SK-N-SH treated with all-trans-retinoic acid at 6 μM for 48 hours (cell line): ENCODE results near the gene AMHR2.

Source experiments
- ARNTL ChIP-seq: fragments of 450-650 bp; formaldehyde crosslinking; IDR thresholded peaks from 2 replicates; pipeline ENCODE4 v1.5.0; 2020; ENCODE audit warnings: low read depth, mild to moderate bottlenecking, moderate library complexity, borderline replicate concordance
- CREB5 ChIP-seq: fragments of 250-450 bp; sonication (Bioruptor Pico); IDR thresholded peaks from 2 replicates; pipeline ENCODE4 v1.5.1; 2020; ENCODE audit warnings: low read depth, mild to moderate bottlenecking, moderate library complexity
- CSDC2 ChIP-seq: fragments of 250-450 bp; sonication (Bioruptor Pico); IDR thresholded peaks from 2 replicates; pipeline ENCODE4 v1.5.0; 2020; ENCODE audit warnings: mild to moderate bottlenecking, moderate library complexity
- GLIS3 ChIP-seq: fragments of 250-450 bp; sonication (Bioruptor Pico); IDR thresholded peaks from 2 replicates; pipeline ENCODE4 v1.5.0; 2020; ENCODE audit warnings: mild to moderate bottlenecking, moderate library complexity
- ISL1 ChIP-seq: fragments of 250-450 bp; sonication (Bioruptor Pico); IDR thresholded peaks from 2 replicates; pipeline ENCODE4 v2.1.2; 2022; ENCODE audit warnings: mild to moderate bottlenecking, moderate library complexity
- OSR1 ChIP-seq: fragments of 250-450 bp; sonication (Bioruptor Pico); IDR thresholded peaks from 2 replicates; pipeline ENCODE4 v1.8.0; 2022; ENCODE audit warnings: moderate library complexity, mild to moderate bottlenecking, inconsistent platforms
- SNAI2 ChIP-seq: fragments of 250-450 bp; sonication (Bioruptor Pico); IDR thresholded peaks from 2 replicates; pipeline ENCODE4 v1.5.0; 2020; ENCODE audit warnings: mild to moderate bottlenecking, moderate library complexity
- TCF4 ChIP-seq: fragments of 250-450 bp; sonication (Bioruptor Pico); IDR thresholded peaks from 2 replicates; pipeline ENCODE4 v1.8.0; 2021; ENCODE audit warnings: mild to moderate bottlenecking, moderate library complexity, borderline replicate concordance
- ZC3H10 ChIP-seq: fragments of 250-450 bp; sonication (Bioruptor Pico); IDR thresholded peaks from 2 replicates; pipeline ENCODE4 v1.5.1; 2021; ENCODE audit warnings: mild to moderate bottlenecking, moderate library complexity
- ZFP3 ChIP-seq: fragments of 250-450 bp; sonication (Bioruptor Pico); IDR thresholded peaks from 2 replicates; pipeline ENCODE4 v1.5.0; 2020; ENCODE audit warnings: mild to moderate bottlenecking, moderate library complexity
- ZFP30 ChIP-seq: fragments of 450-650 bp; formaldehyde crosslinking; IDR thresholded peaks from 2 replicates; pipeline ENCODE4 v1.5.0; 2022; ENCODE audit warnings: mild to moderate bottlenecking, moderate library complexity
- ZNF8 ChIP-seq: fragments of 450-650 bp; formaldehyde crosslinking; IDR thresholded peaks from 2 replicates; pipeline ENCODE4 v1.5.0; 2020; ENCODE audit warnings: mild to moderate bottlenecking, moderate library complexity
- TF ChIP-seq, protein P1 (sequence below): fragments of 250-450 bp; sonication (Bioruptor Pico); IDR thresholded peaks from 2 replicates; pipeline ENCODE4 v1.8.0; 2020; ENCODE audit warnings: mild to moderate bottlenecking, moderate library complexity, borderline replicate concordance
- TF ChIP-seq, protein P2 (sequence below): fragments of 250-450 bp; sonication (Bioruptor Pico); IDR thresholded peaks from 2 replicates; pipeline ENCODE4 v1.5.1; 2021; ENCODE audit warnings: mild to moderate bottlenecking, moderate library complexity

DNA sequence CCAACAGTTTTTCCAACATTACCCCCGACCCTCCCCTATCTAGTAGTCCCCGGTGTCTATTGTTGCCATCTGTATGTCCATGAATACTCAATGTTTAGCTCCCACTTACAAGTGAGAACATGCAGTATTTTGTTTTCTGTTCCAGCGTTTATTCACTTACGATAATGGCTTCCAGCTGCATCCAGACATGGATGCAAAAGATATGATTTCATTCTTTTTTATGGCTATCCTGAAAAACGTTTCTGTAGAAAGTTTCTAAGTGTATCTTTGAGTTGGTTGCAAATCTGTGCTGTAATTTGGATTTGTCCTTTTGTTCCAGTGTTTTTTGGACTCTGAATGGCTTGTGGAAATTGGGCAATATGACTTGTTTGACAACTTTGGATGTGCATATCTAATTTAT, 31.9 kb upstream of the AMHR2 start:
- no peak for TF ChIP-seq CSDC2 (CRISPR knock-in tag)
- TF ChIP-seq, protein P1, sequence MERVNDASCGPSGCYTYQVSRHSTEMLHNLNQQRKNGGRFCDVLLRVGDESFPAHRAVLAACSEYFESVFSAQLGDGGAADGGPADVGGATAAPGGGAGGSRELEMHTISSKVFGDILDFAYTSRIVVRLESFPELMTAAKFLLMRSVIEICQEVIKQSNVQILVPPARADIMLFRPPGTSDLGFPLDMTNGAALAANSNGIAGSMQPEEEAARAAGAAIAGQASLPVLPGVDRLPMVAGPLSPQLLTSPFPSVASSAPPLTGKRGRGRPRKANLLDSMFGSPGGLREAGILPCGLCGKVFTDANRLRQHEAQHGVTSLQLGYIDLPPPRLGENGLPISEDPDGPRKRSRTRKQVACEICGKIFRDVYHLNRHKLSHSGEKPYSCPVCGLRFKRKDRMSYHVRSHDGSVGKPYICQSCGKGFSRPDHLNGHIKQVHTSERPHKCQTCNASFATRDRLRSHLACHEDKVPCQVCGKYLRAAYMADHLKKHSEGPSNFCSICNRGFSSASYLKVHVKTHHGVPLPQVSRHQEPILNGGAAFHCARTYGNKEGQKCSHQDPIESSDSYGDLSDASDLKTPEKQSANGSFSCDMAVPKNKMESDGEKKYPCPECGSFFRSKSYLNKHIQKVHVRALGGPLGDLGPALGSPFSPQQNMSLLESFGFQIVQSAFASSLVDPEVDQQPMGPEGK (CRISPR knock-in tag) = no peak
- TF ChIP-seq, protein P2, sequence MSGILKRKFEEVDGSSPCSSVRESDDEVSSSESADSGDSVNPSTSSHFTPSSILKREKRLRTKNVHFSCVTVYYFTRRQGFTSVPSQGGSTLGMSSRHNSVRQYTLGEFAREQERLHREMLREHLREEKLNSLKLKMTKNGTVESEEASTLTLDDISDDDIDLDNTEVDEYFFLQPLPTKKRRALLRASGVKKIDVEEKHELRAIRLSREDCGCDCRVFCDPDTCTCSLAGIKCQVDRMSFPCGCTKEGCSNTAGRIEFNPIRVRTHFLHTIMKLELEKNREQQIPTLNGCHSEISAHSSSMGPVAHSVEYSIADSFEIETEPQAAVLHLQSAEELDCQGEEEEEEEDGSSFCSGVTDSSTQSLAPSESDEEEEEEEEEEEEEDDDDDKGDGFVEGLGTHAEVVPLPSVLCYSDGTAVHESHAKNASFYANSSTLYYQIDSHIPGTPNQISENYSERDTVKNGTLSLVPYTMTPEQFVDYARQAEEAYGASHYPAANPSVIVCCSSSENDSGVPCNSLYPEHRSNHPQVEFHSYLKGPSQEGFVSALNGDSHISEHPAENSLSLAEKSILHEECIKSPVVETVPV = no peak
- TF ChIP-seq ZFP3 (CRISPR knock-in tag) = no peak
- TF ChIP-seq ZC3H10 (CRISPR knock-in tag) = no peak
- TF ChIP-seq TCF4 (CRISPR knock-in tag) = peak; percentile 85
- TF ChIP-seq CREB5 (CRISPR knock-in tag) = no peak
- TF ChIP-seq ISL1 (CRISPR knock-in tag) = no peak
- no peak for TF ChIP-seq ZFP30 (CRISPR knock-in tag)
- TF ChIP-seq ZNF8 (CRISPR knock-in tag) = peak; percentile 88
- no peak for TF ChIP-seq GLIS3
- TF ChIP-seq SNAI2 (CRISPR knock-in tag) = 0 out of 2 replicates have a peak, but pooled peaks have one; percentile 5
- TF ChIP-seq ARNTL = no peak
- no peak for TF ChIP-seq OSR1 (CRISPR knock-in tag)
